ENCODE data around the gene KCNH1. TPM values are rescaled to one million over a fixed set of nuclear protein-coding genes. Genes with fewer than 3 reads are reported as not detected.

The KCNH1 gene
- total and polyA plus RNA-seq, 2 of the 4 experiments (the other 2 are of a cell fraction), result 0.27 to 0.54 TPM

GRCh38 chr1:211148366-211148765 lies 14.4 kb upstream of the KCNH1 start:
- Histone ChIP-seq H4K91ac (ENCODE audit: insufficient read depth, low read depth, low read length) (no peak overlapping the region), H3K4me3 (ENCODE audit: insufficient read depth, low read depth, low read length) (no peak overlapping the region), H2BK120ac (ENCODE audit: low read depth, low read length) (no peak overlapping the region), H3K4ac (ENCODE audit: low read depth, low read length) (no peak overlapping the region), H3K9ac (ENCODE audit: low read depth, low read length) (no peak overlapping the region), H3K36me3 (ENCODE audit: control insufficient read depth, insufficient read depth, low read length) (no peaks in the 10 kb centered on the region), H4K8ac (ENCODE audit: low read depth in 2 of 2, low read length in 2 of 2) (no peak overlapping the region), H3K4me1 (ENCODE audit: control insufficient read depth, insufficient read depth, low read length) (no peaks in the 10 kb centered on the region), H4K5ac (ENCODE audit: low read depth, low read length) (no peak overlapping the region), H3K79me1 (ENCODE audit: low read depth in 1 of 2, low read length in 2 of 2) (no peaks in the 10 kb centered on the region), H3K27ac (ENCODE audit: insufficient read depth, low read length) (no peak overlapping the region), H2AK5ac (ENCODE audit: low read depth, low read length) (no peak overlapping the region), H2BK5ac (ENCODE audit: low read depth, low read length, poor library complexity, severe bottlenecking) (no peak overlapping the region), H3K56ac (ENCODE audit: extremely low read depth, insufficient read depth, low read length) (no peak overlapping the region), H2AFZ (replicated peaks; ENCODE audit: low read length, poor library complexity) (no peak overlapping the region), H3K9me3 (ENCODE audit: control insufficient read depth, insufficient read depth, low read length) (0 out of 2 replicates have a peak, but pooled peaks cover 2% of the 10 kb centered on the region), H2BK15ac (ENCODE audit: low read depth, low read length) (no peak overlapping the region), H2BK20ac (ENCODE audit: low read depth, low read length) (no peak overlapping the region), H4K20me1 (ENCODE audit: insufficient read depth, low read length) (no peaks in the 10 kb centered on the region), H3K18ac (ENCODE audit: low read depth, low read length) (no peak overlapping the region), H3K9me1 (ENCODE audit: insufficient read depth, low read length) (no peaks in the 10 kb centered on the region), H2AK9ac (replicated peaks; ENCODE audit: low read depth, low read length, poor library complexity) (no peak overlapping the region), H3K4me2 (ENCODE audit: low read depth, low read length) (no peak overlapping the region), H3K14ac (replicated peaks; ENCODE audit: low read depth, low read length) (no peak overlapping the region), H3K23ac (ENCODE audit: low read depth, low read length) (no peak overlapping the region), H3K27me3 (ENCODE audit: control insufficient read depth, insufficient read depth, low read length) (no peaks in the 10 kb centered on the region)
- dilution Hi-C loops (cut with HindIII; ENCODE audit: low sequenced_read_pairs, unreplicated experiment) (no loop called here), in situ Hi-C loops (cut with MboI; ENCODE audit: low sequenced_read_pairs) (no loop called here), intact Hi-C loops (cut with micrococcal nuclease) (no loop called here)
- POLR2A ChIA-PET (ENCODE audit: unreplicated experiment), result no interaction called here
- DNase-seq (no peak), ATAC-seq (ENCODE audit: low read depth) (no peak)
- CTCF ChIA-PET, result interaction anchor here (0.6 kb wide), 1 partner anchor 565 kb away, joined by 4 read pairs; no protein-coding TSS in a partner anchor
- TF ChIP-seq CHD1 (IDR thresholded peaks at IDR 0.05; ENCODE audit: low read depth, low read length), result no peak
- TF ChIP-seq NFE2L2 (IDR thresholded peaks at IDR 0.05; ENCODE audit: low read depth, low read length), result no peak
- no peak for TF ChIP-seq RAD21 (IDR thresholded peaks at IDR 0.05; ENCODE audit: low read length)
- TF ChIP-seq BHLHE40 (IDR thresholded peaks at IDR 0.05; ENCODE audit: low read depth, low read length), result no peak
- no peak for TF ChIP-seq MXI1 (IDR thresholded peaks at IDR 0.05; ENCODE audit: borderline replicate concordance, low read depth, low read length)
- TF ChIP-seq MAZ (IDR thresholded peaks at IDR 0.05; ENCODE audit: borderline replicate concordance, low read depth, low read length), result no peak
- BruUV-seq (replicated peaks), result no TSS peak
- no CpG with 5 or more reads among the region's 5 CpGs for WGBS, 2 experiments (ENCODE audit: extremely low coverage in 2 of 2, insufficient read length in 1 of 2)
